ENCODE results near the gene GPN1. TPM values are rescaled to one million over a fixed set of nuclear protein-coding genes. Genes with fewer than 3 reads are reported as not detected.
"Not testable (repeated sequence)": the region's sequence is repeated elsewhere in the genome, so short reads cannot be mapped to it uniquely, and the experiment has no call there.

Gene GPN1
- total RNA-seq: 40.5 and 44.9 TPM in 2 replicates

GRCh38 chr2:27628767-27629709 lies at the start of gene GPN1, which contains the start of gene CCDC121:
GPN1 (plus strand) TSS chr2:27629050; CDS start chr2:27629059, 9 bp downstream.
CCDC121 (minus strand) TSS chr2:27629012; CDS start chr2:27627799, 1,213 bp downstream.
- peak; percentile 93 for DNase-seq

GRCh38 chr2:27581417-27582128 lies 47.3 kb upstream of the GPN1 start:
- DNase-seq: no peak

- DNase-seq: peak; percentile 9
These were observed 46.6 kb upstream of the GPN1 start for GRCh38 chr2:27582129-27582694.

GRCh38 chr2:27582695-27583389 lies 46.0 kb upstream of the GPN1 start, which contains the start of gene ZNF512:
ZNF512 (plus strand) TSS chr2:27583042; CDS start chr2:27583113, 71 bp downstream.
- DNase-seq: peak; percentile 90

DNA sequence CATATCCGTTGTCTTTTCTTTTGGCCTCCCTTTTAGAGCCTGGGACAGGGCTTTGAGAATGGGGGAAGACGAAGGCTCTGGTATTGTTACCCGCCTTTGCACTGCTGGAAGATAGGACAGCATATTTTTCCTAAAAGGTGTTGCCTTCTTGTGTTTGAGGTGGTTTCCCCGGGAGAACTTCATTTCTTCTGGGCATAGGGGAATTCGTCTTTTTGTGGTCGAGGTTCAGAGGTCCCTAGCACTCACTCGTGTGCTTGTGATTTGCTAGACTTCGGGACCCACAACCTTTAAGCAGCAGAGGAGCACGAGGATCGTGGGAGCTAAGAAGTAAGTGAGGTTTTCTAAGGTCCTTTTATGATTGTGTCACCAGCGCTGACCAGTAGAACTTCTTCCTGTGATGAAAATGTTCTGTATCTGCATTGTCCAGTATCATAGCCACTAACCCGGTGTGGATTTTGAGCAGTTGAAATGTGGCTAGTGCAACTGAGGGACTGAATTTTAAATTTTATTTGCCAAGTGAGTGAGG lies 45.4 kb upstream of the GPN1 start:
- peak; percentile 43 for DNase-seq

GRCh38 chr2:27584597-27584996 lies 44.3 kb upstream of the GPN1 start:
- no peak for DNase-seq

GRCh38 chr2:27587025-27587424 lies 41.8 kb upstream of the GPN1 start:
- no peak for DNase-seq

GRCh38 chr2:27588308-27588707 lies 40.5 kb upstream of the GPN1 start:
- DNase-seq: no peak

DNA sequence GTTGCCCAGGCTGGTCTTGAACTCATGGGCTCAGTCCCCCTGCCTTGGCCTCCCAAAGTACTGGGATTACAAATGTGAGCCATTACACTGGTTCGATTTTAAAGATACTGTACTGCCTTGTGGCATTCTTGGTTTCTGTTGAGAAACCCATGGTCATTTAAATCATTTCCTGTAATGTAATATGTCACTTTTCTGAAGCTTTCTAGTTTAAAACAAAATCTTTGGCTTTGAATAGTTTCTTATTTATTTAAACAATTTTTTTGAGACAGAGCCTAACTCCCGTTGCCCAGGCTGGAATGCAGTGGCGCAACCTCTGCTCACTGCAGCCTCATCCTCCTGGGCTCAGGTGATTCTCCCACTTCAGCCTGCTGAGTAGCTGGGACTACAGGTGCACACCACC lies 37.1 kb upstream of the GPN1 start:
- no peak for DNase-seq

- DNase-seq: no peak
These were observed 35.6 kb upstream of the GPN1 start for GRCh38 chr2:27593240-27593639.

GRCh38 chr2:27594020-27594703 lies 34.7 kb upstream of the GPN1 start:
- not testable (repeated sequence) for DNase-seq

- DNase-seq: not testable (repeated sequence)
These were observed 33.4 kb upstream of the GPN1 start for GRCh38 chr2:27595412-27595811.

- no peak for DNase-seq
These were observed 32.2 kb upstream of the GPN1 start for GRCh38 chr2:27596627-27597026.

DNA sequence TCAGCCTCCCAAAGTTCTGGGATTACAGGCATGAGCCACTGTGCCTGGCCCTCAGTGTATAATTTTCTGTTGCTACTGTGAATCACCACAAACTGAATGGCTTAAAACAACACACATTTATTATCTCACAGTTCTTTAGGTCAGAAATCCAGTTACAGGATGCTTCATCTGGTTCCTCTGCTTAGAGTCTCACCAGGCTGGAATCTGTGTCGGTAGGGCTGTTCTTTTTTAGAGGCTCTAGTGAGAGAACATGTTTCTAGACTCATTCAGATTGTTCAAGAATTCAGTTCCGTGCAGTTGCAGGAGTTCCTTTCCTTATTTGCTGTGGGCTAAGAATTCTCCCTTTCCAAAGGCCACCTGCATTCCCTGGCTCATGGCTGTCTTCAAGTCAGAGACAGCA lies 22.2 kb upstream of the GPN1 start:
- DNase-seq: no peak

- DNase-seq: no peak
These were observed 14.9 kb upstream of the GPN1 start for GRCh38 chr2:27613985-27614384.

DNA sequence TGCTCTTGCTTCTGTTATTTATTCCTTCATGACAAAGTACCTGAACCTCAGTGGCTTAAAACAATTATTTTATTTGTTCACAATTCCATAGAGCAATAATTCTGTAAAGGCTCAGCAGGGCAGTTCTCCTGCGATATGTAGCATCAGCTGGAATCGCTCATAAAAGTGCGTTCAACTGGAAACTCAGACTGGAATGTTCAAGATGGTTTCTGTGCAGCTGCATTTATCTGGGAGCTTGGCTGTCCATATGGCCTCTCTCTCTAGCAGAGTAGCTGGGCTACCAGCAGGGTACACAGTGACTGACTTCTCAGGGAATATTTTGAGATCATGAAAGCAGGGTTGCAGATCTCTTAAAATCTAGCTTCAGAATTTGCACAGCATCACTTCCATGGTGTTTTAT lies 13.5 kb upstream of the GPN1 start:
- DNase-seq: no peak

DNA sequence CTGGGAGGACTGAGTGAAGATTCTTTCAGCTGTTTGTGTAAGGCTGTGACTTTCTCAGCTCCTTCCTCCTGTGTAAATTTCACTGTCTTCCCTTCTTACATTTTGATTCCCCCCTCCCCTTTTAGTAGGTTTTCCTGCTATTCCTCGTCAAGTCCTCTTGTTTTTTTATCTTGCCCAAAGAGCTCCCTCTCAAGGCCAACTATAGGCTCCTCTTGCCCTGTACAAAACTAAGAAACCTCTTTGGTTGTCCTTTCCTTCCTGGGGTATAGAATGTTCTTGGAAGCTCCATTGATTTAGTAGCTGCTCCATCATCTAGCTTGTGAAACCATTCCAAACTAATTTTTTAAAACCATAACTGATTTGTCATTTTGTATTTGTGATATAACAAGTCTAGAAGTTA lies 7.3 kb upstream of the GPN1 start:
- DNase-seq: peak; percentile 15

DNA sequence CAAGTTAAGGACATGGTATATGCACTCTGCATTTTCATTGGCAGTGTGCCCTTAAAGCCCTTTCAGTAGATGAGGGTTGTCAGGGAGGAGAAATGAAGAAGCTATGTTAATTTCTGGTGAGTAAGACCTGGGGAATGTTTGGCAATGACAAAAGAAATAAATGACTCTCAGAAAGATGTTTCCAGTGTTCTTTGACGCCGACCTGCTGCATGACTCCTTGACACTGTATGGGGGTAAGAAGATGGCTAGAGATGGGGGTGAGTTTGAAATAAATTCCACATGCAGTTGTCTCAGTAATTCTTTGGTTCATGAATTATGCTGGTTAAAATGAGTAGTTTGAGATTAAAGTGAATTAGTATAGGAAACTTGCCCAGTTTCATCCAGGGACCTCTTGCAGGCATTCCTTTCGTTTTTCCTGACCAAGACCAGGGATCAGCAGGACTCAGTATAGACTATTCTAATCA lies 5.9 kb upstream of the GPN1 start:
- peak; percentile 47 for DNase-seq

DNA sequence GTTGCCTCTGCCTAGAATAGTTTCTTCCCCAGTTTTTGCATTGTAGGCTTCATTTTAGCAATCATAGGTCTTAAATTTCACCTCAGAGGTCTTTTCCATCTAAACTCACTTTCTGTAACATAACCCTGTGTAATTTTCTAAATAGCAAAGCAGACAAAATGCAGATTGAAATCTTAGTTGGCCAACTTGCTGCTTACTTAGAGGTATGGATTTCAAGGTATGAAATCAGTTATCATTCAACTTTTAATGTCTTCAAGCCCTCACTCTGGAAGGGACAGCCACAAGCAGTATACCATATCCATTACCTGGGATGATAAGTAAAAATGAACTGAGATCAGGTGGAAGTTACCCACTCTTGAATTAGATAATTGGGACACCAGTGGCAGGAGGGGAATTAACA lies 3.9 kb upstream of the GPN1 start:
- no peak for DNase-seq

- not testable (repeated sequence) for DNase-seq
These were observed 2.5 kb upstream of the GPN1 start for GRCh38 chr2:27626323-27626722.

- DNase-seq: peak; percentile 49
These were observed 1.9 kb upstream of the GPN1 start for GRCh38 chr2:27626921-27627320.

All from dermis blood vessel endothelial cell (primary cell).